HepG2 (cell line): Measurements from ENCODE around the gene POLR1C. TPM values are rescaled to one million over a fixed set of nuclear protein-coding genes. Genes with fewer than 3 reads are reported as not detected.
A peak's percentile ranks its signal among the peaks of the same experiment; 100 is the strongest.

Experiments
- ARID4A ChIP-seq: sonication (generic); formaldehyde crosslinking; IDR thresholded peaks from 2 replicates; pipeline ENCODE4 v1.5.0; 2020; ENCODE audit warnings: mild to moderate bottlenecking, missing genetic modification reagents, borderline replicate concordance
- DMAP1 ChIP-seq: IDR thresholded peaks from 2 replicates; pipeline ENCODE4 v1.6.1; 2016
- FOXC1 ChIP-seq: sonication (generic); formaldehyde crosslinking; IDR thresholded peaks from 2 replicates; pipeline ENCODE4 v1.8.0; 2022; ENCODE audit warnings: mild to moderate bottlenecking, missing genetic modification reagents, borderline replicate concordance
- HOMEZ ChIP-seq: IDR thresholded peaks from 2 replicates; pipeline ENCODE4 v1.6.1; 2016; ENCODE audit warnings: low read depth
- KAT8 ChIP-seq: IDR thresholded peaks from 2 replicates; pipeline ENCODE4 v1.6.1; 2016; ENCODE audit warnings: missing genetic modification reagents, missing compliant biosample characterization
- MED1 ChIP-seq: sonication (generic); formaldehyde crosslinking; IDR thresholded peaks from 2 replicates; pipeline ENCODE4 v1.4.0; 2020; ENCODE audit warnings: missing genetic modification reagents
- POGZ ChIP-seq: sonication (generic); formaldehyde crosslinking; IDR thresholded peaks from 2 replicates; pipeline ENCODE4 v1.4.0; 2020; ENCODE audit warnings: mild to moderate bottlenecking, missing genetic modification reagents
- TBL1XR1 ChIP-seq: fragments of 150-350 bp; IDR thresholded peaks from 2 replicates; pipeline ENCODE4 v1.6.1; 2014; ENCODE audit warnings: borderline replicate concordance, low read length; ENCODE audit not compliant: partially characterized antibody
- TRAFD1 ChIP-seq: sonication (generic); formaldehyde crosslinking; IDR thresholded peaks from 2 replicates; pipeline ENCODE4 v1.5.1; 2020; ENCODE audit warnings: missing genetic modification reagents, mild to moderate bottlenecking, borderline replicate concordance
- ZBTB38 ChIP-seq: sonication (generic); formaldehyde crosslinking; IDR thresholded peaks from 2 replicates; pipeline ENCODE4 v1.5.1; 2020; ENCODE audit warnings: mild to moderate bottlenecking, missing genetic modification reagents
- ZFP1 ChIP-seq: IDR thresholded peaks from 2 replicates; pipeline ENCODE4 v1.6.1; 2016
- ZFP41 ChIP-seq: sonication (generic); formaldehyde crosslinking; IDR thresholded peaks from 2 replicates; pipeline ENCODE4 v1.4.0; 2020; ENCODE audit warnings: mild to moderate bottlenecking, missing genetic modification reagents, borderline replicate concordance
- ZFX ChIP-seq: sonication (generic); formaldehyde crosslinking; IDR thresholded peaks from 2 replicates; pipeline ENCODE4 v1.4.0; 2020; ENCODE audit warnings: mild to moderate bottlenecking, low read depth, missing genetic modification reagents, moderate library complexity
- ZKSCAN8 ChIP-seq: IDR thresholded peaks from 2 replicates; pipeline ENCODE4 v1.6.1; 2016; ENCODE audit warnings: borderline replicate concordance, missing genetic modification reagents, missing compliant biosample characterization
- ZNF224 ChIP-seq: sonication (generic); formaldehyde crosslinking; IDR thresholded peaks from 2 replicates; pipeline ENCODE4 v1.5.0; 2020; ENCODE audit warnings: mild to moderate bottlenecking, missing genetic modification reagents
- ZNF501 ChIP-seq: sonication (generic); formaldehyde crosslinking; IDR thresholded peaks from 2 replicates; pipeline ENCODE4 v1.5.1; 2020; ENCODE audit warnings: mild to moderate bottlenecking, moderate library complexity, missing genetic modification reagents
- polyA plus RNA-seq, 8 experiments: library from polyadenylated mRNA; depleted of rRNA in 3 of 8; stranded (reverse) in 7 of 8; unstranded in 1 of 8; fragments of >200 nt; fragmentation: Illumina TruSeq in 4 of 8; extraction: Trizol in 4 of 8; gene quantifications; 2 replicates each; pipeline versions ENCODE4 v1.2.1 to v1.2.3, GENCODE V29; 2011 to 2016; ENCODE audit warnings: low read depth in 4 of 8, missing spikeins in 1 of 8, mixed read lengths in 1 of 8; ENCODE audit not compliant: insufficient read depth in 1 of 8
- total RNA-seq, 5 experiments: library from RNA; depleted of rRNA; stranded (reverse); fragments of >200 nt; fragmentation: Illumina TruSeq; extraction: Trizol; gene quantifications; 2 replicates each; pipeline ENCODE4 v1.2.3, GENCODE V29; 2016; ENCODE audit warnings: low read depth in 1 of 5
- TF ChIP-seq, protein P1 (sequence below): sonication (generic); formaldehyde crosslinking; IDR thresholded peaks from 2 replicates; pipeline ENCODE4 v1.5.1; 2020; ENCODE audit warnings: missing genetic modification reagents, mild to moderate bottlenecking, borderline replicate concordance
- TF ChIP-seq, protein P2 (sequence below): sonication (generic); formaldehyde crosslinking; IDR thresholded peaks from 2 replicates; pipeline ENCODE4 v1.5.0; 2020; ENCODE audit warnings: mild to moderate bottlenecking, missing genetic modification reagents, moderate library complexity

POLR1C gene
- total and polyA plus RNA-seq, 2 of the 13 experiments (the other 11 are each of a cell fraction or from before 2014, with no cell fraction given): 62.6 to 72.2 TPM

- TF ChIP-seq ZFX (CRISPR knock-in tag): peak; percentile 81
- TF ChIP-seq, protein P1, sequence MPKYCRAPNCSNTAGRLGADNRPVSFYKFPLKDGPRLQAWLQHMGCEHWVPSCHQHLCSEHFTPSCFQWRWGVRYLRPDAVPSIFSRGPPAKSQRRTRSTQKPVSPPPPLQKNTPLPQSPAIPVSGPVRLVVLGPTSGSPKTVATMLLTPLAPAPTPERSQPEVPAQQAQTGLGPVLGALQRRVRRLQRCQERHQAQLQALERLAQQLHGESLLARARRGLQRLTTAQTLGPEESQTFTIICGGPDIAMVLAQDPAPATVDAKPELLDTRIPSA (CRISPR knock-in tag): 0 out of 2 replicates have a peak, but pooled peaks have one; percentile 19
- TF ChIP-seq ZKSCAN8: 0 out of 2 replicates have a peak, but pooled peaks have one; percentile 20
- 0 out of 2 replicates have a peak, but pooled peaks have one; percentile 33 for TF ChIP-seq DMAP1 (CRISPR knock-in tag)
- no peak for TF ChIP-seq ZBTB38 (CRISPR knock-in tag)
- 0 out of 2 replicates have a peak, but pooled peaks have one; percentile 50 for TF ChIP-seq HOMEZ (CRISPR knock-in tag)
- 0 out of 2 replicates have a peak, but pooled peaks have one; percentile 19 for TF ChIP-seq ZFP1 (CRISPR knock-in tag)
- TF ChIP-seq TRAFD1 (CRISPR knock-in tag): no peak
- TF ChIP-seq ZNF224 (CRISPR knock-in tag): 0 out of 2 replicates have a peak, but pooled peaks have one; percentile 56
- TF ChIP-seq, protein P2, sequence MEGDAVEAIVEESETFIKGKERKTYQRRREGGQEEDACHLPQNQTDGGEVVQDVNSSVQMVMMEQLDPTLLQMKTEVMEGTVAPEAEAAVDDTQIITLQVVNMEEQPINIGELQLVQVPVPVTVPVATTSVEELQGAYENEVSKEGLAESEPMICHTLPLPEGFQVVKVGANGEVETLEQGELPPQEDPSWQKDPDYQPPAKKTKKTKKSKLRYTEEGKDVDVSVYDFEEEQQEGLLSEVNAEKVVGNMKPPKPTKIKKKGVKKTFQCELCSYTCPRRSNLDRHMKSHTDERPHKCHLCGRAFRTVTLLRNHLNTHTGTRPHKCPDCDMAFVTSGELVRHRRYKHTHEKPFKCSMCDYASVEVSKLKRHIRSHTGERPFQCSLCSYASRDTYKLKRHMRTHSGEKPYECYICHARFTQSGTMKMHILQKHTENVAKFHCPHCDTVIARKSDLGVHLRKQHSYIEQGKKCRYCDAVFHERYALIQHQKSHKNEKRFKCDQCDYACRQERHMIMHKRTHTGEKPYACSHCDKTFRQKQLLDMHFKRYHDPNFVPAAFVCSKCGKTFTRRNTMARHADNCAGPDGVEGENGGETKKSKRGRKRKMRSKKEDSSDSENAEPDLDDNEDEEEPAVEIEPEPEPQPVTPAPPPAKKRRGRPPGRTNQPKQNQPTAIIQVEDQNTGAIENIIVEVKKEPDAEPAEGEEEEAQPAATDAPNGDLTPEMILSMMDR (CRISPR knock-in tag): peak; percentile 98
- TF ChIP-seq MED1 (CRISPR knock-in tag): no peak; the same call in 1 of the 2 replicates
- TF ChIP-seq POGZ (CRISPR knock-in tag): peak; percentile 49
- TF ChIP-seq ARID4A (CRISPR knock-in tag): peak; percentile 63; the same call in 1 of the 2 replicates
- TF ChIP-seq KAT8 (CRISPR knock-in tag): 0 out of 2 replicates have a peak, but pooled peaks have one; percentile 37
- TF ChIP-seq FOXC1: peak; percentile 58; the same call in 1 of the 2 replicates
- TF ChIP-seq TBL1XR1: peak; percentile 22
- peak; percentile 47; the same call in 1 of the 2 replicates for TF ChIP-seq ZNF501 (CRISPR knock-in tag)
- TF ChIP-seq ZFP41 (CRISPR knock-in tag): 0 out of 2 replicates have a peak, but pooled peaks have one; percentile 43
Measured at GRCh38 chr6:43506667-43507471, 10.0 kb upstream of the POLR1C start (continued).
